ENCODE results near the gene LAMB4. TPM values are rescaled to one million over a fixed set of nuclear protein-coding genes. Genes with fewer than 3 reads are reported as not detected.

The LAMB4 gene
- total and polyA plus RNA-seq, 2 of the 4 experiments (the other 2 are of a cell fraction) = 0.12 to 0.18 TPM

DNA sequence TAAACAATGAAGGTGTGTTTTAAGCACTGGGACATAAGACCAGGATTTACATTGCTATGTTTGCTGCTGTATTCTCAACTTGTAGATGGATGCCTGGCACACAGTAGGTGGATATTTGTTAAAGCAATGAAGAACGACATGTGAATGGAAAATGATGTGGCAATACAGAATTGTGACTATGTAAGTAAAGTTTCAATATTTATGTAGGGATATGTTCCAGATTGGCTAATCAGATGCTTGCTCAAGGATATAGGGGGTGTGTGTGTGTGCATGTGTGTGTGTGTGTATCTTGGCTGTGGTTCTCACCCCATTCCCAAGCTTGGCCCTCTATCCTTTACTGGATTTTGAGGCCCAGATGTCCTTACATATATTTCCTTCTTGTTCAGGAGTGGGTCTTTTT, 84.5 kb downstream of the LAMB4 start:
- no peak overlapping the region for H4K91ac ChIP-seq (ENCODE audit: insufficient read depth, low read depth, low read length)
- H2BK5ac ChIP-seq (ENCODE audit: low read depth, low read length, poor library complexity, severe bottlenecking) = no peak overlapping the region
- H2AK5ac ChIP-seq (ENCODE audit: low read depth, low read length) = no peak overlapping the region
- intact Hi-C loops (cut with micrococcal nuclease) (loop anchor here (1.0 kb wide), 1 partner anchor 11 kb away; no protein-coding TSS in a partner anchor), dilution Hi-C loops (cut with HindIII; ENCODE audit: low sequenced_read_pairs, unreplicated experiment) (no loop called here), in situ Hi-C loops (cut with MboI; ENCODE audit: low sequenced_read_pairs) (no loop called here)
- no peaks in the 10 kb centered on the region for H4K20me1 ChIP-seq (ENCODE audit: insufficient read depth, low read length)
- no peak overlapping the region for H3K4me3 ChIP-seq (ENCODE audit: insufficient read depth, low read depth, low read length)
- H3K23ac ChIP-seq (ENCODE audit: low read depth, low read length) = no peak overlapping the region
- peaks cover 4% of the 10 kb centered on the region for H3K4me1 ChIP-seq (ENCODE audit: control insufficient read depth, insufficient read depth, low read length)
- CTCF ChIA-PET = no interaction called here
- POLR2A ChIA-PET (ENCODE audit: unreplicated experiment) = no interaction called here
- peak overlapping the region; percentile 53 for H4K5ac ChIP-seq (ENCODE audit: low read depth, low read length)
- H3K27ac ChIP-seq (ENCODE audit: insufficient read depth, low read length) = no peak overlapping the region; the same call in 1 of the 2 replicates
- no peak overlapping the region for H3K4ac ChIP-seq (ENCODE audit: low read depth, low read length)
- H3K27me3 ChIP-seq (ENCODE audit: control insufficient read depth, insufficient read depth, low read length) = no peaks in the 10 kb centered on the region
- no peak overlapping the region for H3K56ac ChIP-seq (ENCODE audit: extremely low read depth, insufficient read depth, low read length)
- H3K9me1 ChIP-seq (ENCODE audit: insufficient read depth, low read length) = peaks cover 2% of the 10 kb centered on the region; the same call in 1 of the 2 replicates
- no peak overlapping the region for H2BK15ac ChIP-seq (ENCODE audit: low read depth, low read length)
- no TSS peak for BruUV-seq (replicated peaks)
- peak; percentile 46; the same call in 1 of the 2 replicates for ATAC-seq (ENCODE audit: low read depth)
- no peak overlapping the region for H3K9ac ChIP-seq (ENCODE audit: low read depth, low read length)
- no peaks in the 10 kb centered on the region for H3K9me3 ChIP-seq (ENCODE audit: control insufficient read depth, insufficient read depth, low read length)
- H4K8ac ChIP-seq (ENCODE audit: low read depth in 2 of 2, low read length in 2 of 2) = peak overlapping the region in 1 of 2 experiments; percentile 12; a peak in 1 of 4 replicates
- no peak overlapping the region for H2AFZ ChIP-seq (replicated peaks; ENCODE audit: low read length, poor library complexity)
- no peaks in the 10 kb centered on the region for H3K79me1 ChIP-seq (ENCODE audit: low read depth in 1 of 2, low read length in 2 of 2)
- DNase-seq = peak; percentile 56
- no peak overlapping the region; the same call in 1 of the 2 replicates for H3K18ac ChIP-seq (ENCODE audit: low read depth, low read length)
- 0% methylated on average over 1 of the region's 1 CpG; no CpG with 5 or more reads in 1 of the 2 experiments for WGBS, 2 experiments (ENCODE audit: extremely low coverage in 2 of 2, insufficient read length in 1 of 2)
- no peak overlapping the region for H3K4me2 ChIP-seq (ENCODE audit: low read depth, low read length)
- TF ChIP-seq FOS (IDR thresholded peaks at IDR 0.05; ENCODE audit: low read depth, low read length) (no peak), CEBPB (IDR thresholded peaks at IDR 0.05; ENCODE audit: low read depth, low read length) (peak; percentile 48; the same call in 1 of the 2 replicates)
- H2BK120ac ChIP-seq (ENCODE audit: low read depth, low read length) = no peak overlapping the region
- H3K36me3 ChIP-seq (ENCODE audit: control insufficient read depth, insufficient read depth, low read length) = no peaks in the 10 kb centered on the region
- no peak overlapping the region for H3K14ac ChIP-seq (replicated peaks; ENCODE audit: low read depth, low read length)
- no peak overlapping the region for H2BK20ac ChIP-seq (ENCODE audit: low read depth, low read length)
- no peak overlapping the region for H2AK9ac ChIP-seq (replicated peaks; ENCODE audit: low read depth, low read length, poor library complexity)
